ENCODE measurements around the gene EXOSC5. TPM values are rescaled to one million over a fixed set of nuclear protein-coding genes. Genes with fewer than 3 reads are reported as not detected.

EXOSC5 gene
- total and polyA plus RNA-seq, 2 donors (not counting 1 experiment from before 2014, with no cell fraction given): 14.1 to 41.4 TPM

DNA sequence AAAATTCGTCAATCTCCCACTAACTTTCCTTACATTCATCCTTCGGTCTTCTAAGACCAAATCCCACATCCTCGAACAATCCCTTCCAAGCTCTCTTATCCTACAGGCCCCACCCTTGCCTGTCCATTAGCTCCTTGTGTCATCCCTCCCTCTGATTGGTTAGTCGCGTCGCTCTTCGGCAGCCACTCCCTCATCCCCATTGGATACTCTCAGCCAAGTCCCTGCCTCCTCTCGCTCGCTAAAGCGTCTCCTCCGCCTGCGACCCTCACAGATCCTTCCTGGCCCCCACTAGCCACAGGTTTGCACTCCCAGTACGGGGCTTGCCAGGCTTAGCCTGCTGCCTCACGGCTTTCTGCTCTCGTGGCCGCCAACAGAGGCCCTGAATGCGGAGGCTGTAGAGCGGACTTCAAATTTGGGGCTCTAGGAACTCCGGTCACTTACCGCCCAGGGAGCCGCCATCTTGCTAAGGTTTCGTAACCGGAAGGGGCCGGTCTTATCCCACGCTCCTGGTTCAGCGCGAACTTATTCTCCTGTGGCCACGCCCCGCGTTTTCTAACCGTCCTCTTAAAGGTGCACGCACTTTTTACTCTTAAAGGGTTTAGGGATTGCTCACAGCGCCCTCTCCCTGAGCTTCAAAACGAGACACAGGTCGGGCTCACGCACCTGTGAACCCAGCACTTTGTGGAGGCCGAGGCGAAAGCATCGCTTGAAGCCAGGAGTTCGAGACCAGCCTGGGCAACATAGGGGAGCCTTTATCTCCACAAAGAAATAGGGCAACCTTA is 42.5 kb upstream of the EXOSC5 start, which contains the start of gene DMAC2:
Gene DMAC2, minus strand, starts transcription at position 472 of the 782 bp plus-strand sequence. Its CDS starts 13 bp downstream, at position 459.
- H3K79me2 ChIP-seq (ENCODE audit: control insufficient read depth, insufficient read depth, low read length): peaks cover 12% of the 10 kb centered on the region
- Mint-ChIP-seq H3K4me3 (peak within 1 kb of the TSS; percentile 45), H3K9me3 (ENCODE audit: insufficient read depth) (no peaks in the 10 kb centered on the region), H3K4me1 (peaks cover 15% of the 10 kb centered on the region), H3K27ac (peak within 1 kb of the TSS; percentile 50), H3K27me3 (peaks cover 13% of the 10 kb centered on the region)
- peaks cover 0 to 14% of the 10 kb centered on the region in 2 experiments for H3K36me3 ChIP-seq (replicated peaks in 1 of 2; ENCODE audit: control extremely low read depth in 1 of 2, control insufficient read depth in 1 of 2, extremely low read depth in 1 of 2, insufficient read depth in 2 of 2, low read length in 1 of 2)
- TF ChIP-seq EZH2 (IDR thresholded peaks at IDR 0.05; ENCODE audit: borderline replicate concordance, insufficient read depth, low read depth, low read length, poor library complexity, severe bottlenecking): no peak
- TF ChIP-seq, protein P1, sequence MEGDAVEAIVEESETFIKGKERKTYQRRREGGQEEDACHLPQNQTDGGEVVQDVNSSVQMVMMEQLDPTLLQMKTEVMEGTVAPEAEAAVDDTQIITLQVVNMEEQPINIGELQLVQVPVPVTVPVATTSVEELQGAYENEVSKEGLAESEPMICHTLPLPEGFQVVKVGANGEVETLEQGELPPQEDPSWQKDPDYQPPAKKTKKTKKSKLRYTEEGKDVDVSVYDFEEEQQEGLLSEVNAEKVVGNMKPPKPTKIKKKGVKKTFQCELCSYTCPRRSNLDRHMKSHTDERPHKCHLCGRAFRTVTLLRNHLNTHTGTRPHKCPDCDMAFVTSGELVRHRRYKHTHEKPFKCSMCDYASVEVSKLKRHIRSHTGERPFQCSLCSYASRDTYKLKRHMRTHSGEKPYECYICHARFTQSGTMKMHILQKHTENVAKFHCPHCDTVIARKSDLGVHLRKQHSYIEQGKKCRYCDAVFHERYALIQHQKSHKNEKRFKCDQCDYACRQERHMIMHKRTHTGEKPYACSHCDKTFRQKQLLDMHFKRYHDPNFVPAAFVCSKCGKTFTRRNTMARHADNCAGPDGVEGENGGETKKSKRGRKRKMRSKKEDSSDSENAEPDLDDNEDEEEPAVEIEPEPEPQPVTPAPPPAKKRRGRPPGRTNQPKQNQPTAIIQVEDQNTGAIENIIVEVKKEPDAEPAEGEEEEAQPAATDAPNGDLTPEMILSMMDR (IDR thresholded peaks at IDR 0.05): peak; percentile 41
- WGBS (ENCODE audit: insufficient coverage): 0% methylated on average over 40 of the region's 40 CpGs
- no peaks in the 10 kb centered on the region for H4K20me1 ChIP-seq (ENCODE audit: control insufficient read depth, insufficient read depth, low read length, poor library complexity, severe bottlenecking)
- H3K9ac ChIP-seq (ENCODE audit: low read length): peak within 1 kb of the TSS; percentile 87
- H3K4me2 ChIP-seq (replicated peaks; ENCODE audit: low read depth, low read length, poor library complexity, severe bottlenecking): peak within 1 kb of the TSS; percentile 88
- ATAC-seq (ENCODE audit: low read depth): peak; percentile 98
- ChIA-PET CTCF (interaction anchor here (0.7 to 3.8 kb wide), 17 partner anchors 8 to 160 kb away, joined by 3 to 31 read pairs (median 4); partner anchors contain the start of gene B9D2), POLR2A (interaction anchor here (0.5 to 1.5 kb wide), 7 partner anchors 75 to 136 kb away, joined by 3 to 8 read pairs (median 3); partner anchors contain the start of genes B9D2 and CEACAM21)
- H3K4me1 ChIP-seq (ENCODE audit: control insufficient read depth in 2 of 2, insufficient read depth in 2 of 2, low read length in 2 of 2): peaks cover 8 to 14% of the 10 kb centered on the region in 2 donors
- peaks cover 0 to 4% (median 0%) of the 10 kb centered on the region in 4 experiments for H3K27me3 ChIP-seq (replicated peaks in 1 of 4; ENCODE audit: control extremely low read depth in 1 of 4, control insufficient read depth in 3 of 4, insufficient read depth in 4 of 4, low read length in 3 of 4)
- intact Hi-C loops (cut with micrococcal nuclease): loop anchor here (1.0 kb wide), 1 partner anchor 42 kb away; the partner anchor contains the start of genes BCKDHA and EXOSC5
- DNase-seq: peak; percentile 94
- H3K27ac ChIP-seq (ENCODE audit: low read length in 2 of 2): peak within 1 kb of the TSS; percentile 51 to 80
- H3K9me3 ChIP-seq (ENCODE audit: control extremely low read depth in 1 of 3, control insufficient read depth in 2 of 3, insufficient read depth in 1 of 3, low read length in 2 of 3): no peaks in the 10 kb centered on the region
- peak within 1 kb of the TSS; percentile 61 to 97 (median 81) for H3K4me3 ChIP-seq (ENCODE audit: control extremely low read depth in 1 of 5, extremely low read depth in 1 of 5, insufficient read depth in 1 of 5, low read depth in 2 of 5, low read length in 4 of 5)
- H2AFZ ChIP-seq (ENCODE audit: insufficient read depth, low read depth, low read length, poor library complexity, severe bottlenecking): peak within 1 kb of the TSS; percentile 94
